CD4-positive, CD25-positive, alpha-beta regulatory T cell (primary cell): ENCODE measurements around the gene MAP1B. TPM values are rescaled to one million over a fixed set of nuclear protein-coding genes. Genes with fewer than 3 reads are reported as not detected.

ENCODE experiments used
- ATAC-seq, 2 donors: fragments of 150-1000 bp; cut with Tn5 transposase; one replicate each; pipeline ENCODE4 v1.10.0; 2021; ENCODE audit warnings: low read depth in 2 of 2, moderate number of reproducible peaks in 2 of 2, moderate library complexity in 1 of 2
- DNase-seq, 3 donors: peaks; one replicate each; pipeline versions ENCODE4 v3.0.0 to v3.0.0-alpha.2; 2012 to 2022; ENCODE audit warnings: mixed read lengths in 1 of 3
- H3K27ac ChIP-seq: one replicate; pipeline ENCODE4 v1.7.0; 2013; ENCODE audit warnings: mild to moderate bottlenecking, low read length; ENCODE audit not compliant: insufficient read depth, poor library complexity, severe bottlenecking
- H3K27me3 ChIP-seq: one replicate; pipeline ENCODE4 v1.7.0; 2013; ENCODE audit warnings: low read length; ENCODE audit not compliant: control insufficient read depth, insufficient read depth
- H3K36me3 ChIP-seq: one replicate; pipeline ENCODE4 v1.7.0; 2013; ENCODE audit warnings: mild to moderate bottlenecking, low read length, moderate library complexity; ENCODE audit not compliant: control insufficient read depth, insufficient read depth
- H3K4me1 ChIP-seq: 2 replicates; pipeline ENCODE4 v1.7.0; 2013; ENCODE audit warnings: mild to moderate bottlenecking, low read length; ENCODE audit not compliant: insufficient read depth, control insufficient read depth, poor library complexity, severe bottlenecking
- H3K4me3 ChIP-seq: one replicate; pipeline ENCODE4 v1.7.0; 2013; ENCODE audit warnings: low read depth, mild to moderate bottlenecking, low read length, moderate library complexity
- H3K9me3 ChIP-seq, 2 experiments: 1 replicate in 1 of 2; 2 replicates in 1 of 2; pipeline ENCODE4 v1.7.0; 2013; ENCODE audit warnings: low read length in 2 of 2, mild to moderate bottlenecking in 1 of 2, moderate library complexity in 1 of 2; ENCODE audit not compliant: control insufficient read depth in 2 of 2
- H3K27ac Mint-ChIP-seq, 3 donors: one replicate each; pipeline ENCODE4 v1.8.0; 2020 to 2022; ENCODE audit warnings: mild to moderate bottlenecking in 3 of 3, mixed read lengths in 3 of 3, moderate library complexity in 2 of 3
- H3K27me3 Mint-ChIP-seq: one replicate; pipeline ENCODE4 v1.8.0; 2022; ENCODE audit warnings: mild to moderate bottlenecking, mixed read lengths
- H3K36me3 Mint-ChIP-seq: one replicate; pipeline ENCODE4 v1.8.0; 2020; ENCODE audit warnings: mixed read lengths
- H3K4me1 Mint-ChIP-seq, 4 donors: one replicate each; pipeline ENCODE4 v1.8.0; 2020 to 2022; ENCODE audit warnings: mixed read lengths in 4 of 4, mild to moderate bottlenecking in 1 of 4
- H3K4me3 Mint-ChIP-seq, 4 donors: one replicate each; pipeline ENCODE4 v1.8.0; 2020 to 2022; ENCODE audit warnings: mild to moderate bottlenecking in 4 of 4, mixed read lengths in 4 of 4, moderate library complexity in 3 of 4
- H3K9me3 Mint-ChIP-seq, 7 donors: one replicate each; pipeline ENCODE4 v1.8.0; 2020 to 2022; ENCODE audit warnings: mixed read lengths in 7 of 7, mild to moderate bottlenecking in 3 of 7, moderate library complexity in 2 of 7
- polyA plus RNA-seq, 4 donors: library from polyadenylated mRNA; unstranded; fragments of 300-500 nt; fragmentation: Illumina TruSeq; gene quantifications; one replicate each; pipeline ENCODE4 v1.2.3, GENCODE V29; 2021
- total RNA-seq: library from RNA; stranded (reverse); gene quantifications from one replicate; pipeline ENCODE4 v1.2.3, GENCODE V29; 2022

Gene MAP1B
- total and polyA plus RNA-seq, 5 donors from 2014 or later = 0.12 to 0.23 (median 0.14) TPM

GRCh38 chr5:72125271-72125940, 18.1 kb downstream of the MAP1B start:
- no peaks in the 10 kb centered on the region for H3K36me3 ChIP-seq
- Mint-ChIP-seq H3K4me1 (no peaks in the 10 kb centered on the region), H3K4me3 (no peak overlapping the region), H3K27me3 (peaks cover 43% of the 10 kb centered on the region), H3K27ac (no peak overlapping the region), H3K9me3 (no peaks in the 10 kb centered on the region), H3K36me3 (no peaks in the 10 kb centered on the region)
- H3K9me3 ChIP-seq = no peaks in the 10 kb centered on the region
- H3K4me1 ChIP-seq = no peaks in the 10 kb centered on the region
- ATAC-seq = no peak
- H3K4me3 ChIP-seq = no peak overlapping the region
- no peak overlapping the region for H3K27ac ChIP-seq
- peaks cover 18% of the 10 kb centered on the region for H3K27me3 ChIP-seq
- DNase-seq = no peak

GRCh38 chr5:72125941-72126620, 18.8 kb downstream of the MAP1B start:
- no peak overlapping the region for H3K27ac Mint-ChIP-seq
- H3K9me3 Mint-ChIP-seq = no peaks in the 10 kb centered on the region
- Histone ChIP-seq H3K27ac (no peak overlapping the region), H3K9me3 (no peaks in the 10 kb centered on the region), H3K36me3 (no peaks in the 10 kb centered on the region), H3K4me3 (no peak overlapping the region), H3K27me3 (peaks cover 18% of the 10 kb centered on the region), H3K4me1 (no peaks in the 10 kb centered on the region)
- H3K27me3 Mint-ChIP-seq = peaks cover 36% of the 10 kb centered on the region
- DNase-seq = no peak
- no peak overlapping the region for H3K4me3 Mint-ChIP-seq
- H3K4me1 Mint-ChIP-seq = no peaks in the 10 kb centered on the region
- H3K36me3 Mint-ChIP-seq = no peaks in the 10 kb centered on the region
- ATAC-seq = no peak

DNA sequence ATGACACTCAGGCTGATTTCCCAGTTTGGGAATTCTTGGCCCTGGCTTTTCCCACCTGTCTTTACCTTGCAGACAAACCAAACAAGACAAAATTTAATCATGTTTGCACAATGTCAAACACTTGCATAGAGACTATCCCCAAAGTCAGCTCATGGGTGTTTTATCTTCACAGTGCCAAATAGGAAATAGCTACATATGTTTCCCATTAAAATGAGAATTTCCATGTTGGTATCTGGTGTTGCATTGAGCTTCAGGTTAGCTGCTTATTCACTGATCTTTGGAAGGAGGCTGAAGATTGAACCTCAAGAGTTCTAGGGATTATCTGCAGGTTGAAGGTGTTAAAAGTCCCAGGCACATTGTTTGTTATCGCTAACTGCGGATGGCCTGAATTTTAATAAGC, 19.5 kb downstream of the MAP1B start:
- no peak overlapping the region for H3K27ac Mint-ChIP-seq
- no peak overlapping the region for H3K4me3 Mint-ChIP-seq
- H3K27me3 ChIP-seq = peaks cover 17% of the 10 kb centered on the region
- H3K4me1 Mint-ChIP-seq = no peaks in the 10 kb centered on the region
- H3K27me3 Mint-ChIP-seq = peaks cover 33% of the 10 kb centered on the region
- no peak overlapping the region for H3K27ac ChIP-seq
- no peaks in the 10 kb centered on the region for H3K36me3 Mint-ChIP-seq
- no peak for DNase-seq
- H3K4me3 ChIP-seq = no peak overlapping the region
- no peaks in the 10 kb centered on the region for H3K9me3 ChIP-seq
- no peaks in the 10 kb centered on the region for H3K4me1 ChIP-seq
- no peak for ATAC-seq
- no peaks in the 10 kb centered on the region for H3K36me3 ChIP-seq
- no peaks in the 10 kb centered on the region for H3K9me3 Mint-ChIP-seq

DNA sequence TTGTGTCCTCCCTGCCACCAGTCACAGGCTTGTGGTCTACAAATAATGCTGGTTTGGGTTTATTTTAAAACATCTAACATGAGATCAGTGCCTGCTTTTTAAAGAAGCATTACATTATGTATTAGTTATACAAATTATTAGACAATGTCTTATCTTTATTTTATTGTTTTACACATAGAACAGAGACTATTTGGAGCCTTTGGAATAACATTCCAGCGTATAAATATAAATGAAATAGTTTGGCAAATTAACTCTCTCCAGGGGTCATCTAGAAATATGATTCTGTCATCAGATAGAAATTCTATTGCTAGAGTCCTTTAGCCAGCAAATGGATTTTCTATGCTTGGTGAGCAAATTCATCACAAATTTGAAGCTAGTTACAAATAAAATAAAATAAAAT, 22.4 kb downstream of the MAP1B start:
- Histone ChIP-seq H3K4me1 (no peaks in the 10 kb centered on the region), H3K4me3 (no peak overlapping the region), H3K36me3 (no peaks in the 10 kb centered on the region), H3K9me3 (no peaks in the 10 kb centered on the region), H3K27ac (no peak overlapping the region), H3K27me3 (peaks cover 23% of the 10 kb centered on the region)
- H3K4me3 Mint-ChIP-seq = no peak overlapping the region
- no peak overlapping the region for H3K27ac Mint-ChIP-seq
- ATAC-seq (no peak), DNase-seq (no peak)
- H3K27me3 Mint-ChIP-seq = peaks cover 18% of the 10 kb centered on the region
- H3K36me3 Mint-ChIP-seq = no peaks in the 10 kb centered on the region
- no peaks in the 10 kb centered on the region for H3K4me1 Mint-ChIP-seq
- no peaks in the 10 kb centered on the region for H3K9me3 Mint-ChIP-seq

- Histone ChIP-seq H3K4me1 (no peaks in the 10 kb centered on the region), H3K36me3 (no peaks in the 10 kb centered on the region), H3K9me3 (no peaks in the 10 kb centered on the region), H3K27ac (no peak overlapping the region), H3K4me3 (no peak overlapping the region), H3K27me3 (peaks cover 26% of the 10 kb centered on the region)
- Mint-ChIP-seq H3K4me1 (no peaks in the 10 kb centered on the region), H3K27ac (no peak overlapping the region), H3K27me3 (peaks cover 15% of the 10 kb centered on the region), H3K9me3 (no peaks in the 10 kb centered on the region), H3K4me3 (no peak overlapping the region), H3K36me3 (no peaks in the 10 kb centered on the region)
- DNase-seq (no peak), ATAC-seq (no peak)
These were observed 23.1 kb downstream of the MAP1B start for GRCh38 chr5:72130351-72130761.

DNA sequence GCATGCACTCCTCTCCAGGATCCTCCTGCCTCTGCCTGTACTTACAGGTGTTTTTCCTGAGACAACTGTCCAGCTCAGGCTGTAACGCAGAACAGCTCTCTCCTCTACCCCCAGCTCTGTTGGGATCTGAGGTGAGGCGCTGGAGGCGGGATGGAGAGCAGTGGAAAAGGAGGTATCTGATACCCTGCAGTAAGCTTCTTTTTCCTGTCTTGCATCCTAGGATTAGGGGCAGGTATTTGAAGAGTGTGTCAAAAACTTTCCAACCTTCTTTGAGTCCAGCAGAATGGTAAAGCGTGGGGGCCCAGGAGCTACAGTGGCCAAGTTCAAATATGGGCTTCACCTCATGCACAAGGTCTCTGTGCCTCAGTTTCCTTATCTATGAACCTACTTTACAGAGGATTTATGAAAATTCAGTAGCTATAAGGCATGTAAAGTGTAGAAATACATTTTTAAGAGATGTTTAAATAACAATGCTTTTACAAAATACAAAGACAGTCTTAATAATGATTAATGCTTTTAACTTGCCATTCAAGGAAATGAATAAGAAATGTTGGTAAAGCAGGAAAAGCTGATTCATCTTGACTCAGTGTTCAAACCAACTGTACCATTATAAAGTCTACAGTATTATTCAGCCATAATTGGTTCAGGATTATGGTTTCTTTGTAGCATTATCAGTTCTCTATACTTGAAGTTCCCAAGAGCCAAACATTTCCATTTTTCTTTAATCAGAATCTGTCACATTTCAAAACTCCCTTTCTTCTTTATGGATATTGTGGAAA, 26.1 kb downstream of the MAP1B start:
- Histone ChIP-seq H3K9me3 (no peaks in the 10 kb centered on the region), H3K4me1 (no peaks in the 10 kb centered on the region), H3K27me3 (peaks cover 16% of the 10 kb centered on the region), H3K36me3 (no peaks in the 10 kb centered on the region), H3K27ac (no peak overlapping the region), H3K4me3 (no peak overlapping the region)
- Mint-ChIP-seq H3K4me1 (peaks cover 0 to 3% (median 0%) of the 10 kb centered on the region in 4 donors), H3K9me3 (no peaks in the 10 kb centered on the region), H3K27me3 (peaks cover 16% of the 10 kb centered on the region), H3K36me3 (no peaks in the 10 kb centered on the region), H3K4me3 (no peak overlapping the region), H3K27ac (no peak overlapping the region)
- no peak for DNase-seq
- ATAC-seq = no peak

DNA sequence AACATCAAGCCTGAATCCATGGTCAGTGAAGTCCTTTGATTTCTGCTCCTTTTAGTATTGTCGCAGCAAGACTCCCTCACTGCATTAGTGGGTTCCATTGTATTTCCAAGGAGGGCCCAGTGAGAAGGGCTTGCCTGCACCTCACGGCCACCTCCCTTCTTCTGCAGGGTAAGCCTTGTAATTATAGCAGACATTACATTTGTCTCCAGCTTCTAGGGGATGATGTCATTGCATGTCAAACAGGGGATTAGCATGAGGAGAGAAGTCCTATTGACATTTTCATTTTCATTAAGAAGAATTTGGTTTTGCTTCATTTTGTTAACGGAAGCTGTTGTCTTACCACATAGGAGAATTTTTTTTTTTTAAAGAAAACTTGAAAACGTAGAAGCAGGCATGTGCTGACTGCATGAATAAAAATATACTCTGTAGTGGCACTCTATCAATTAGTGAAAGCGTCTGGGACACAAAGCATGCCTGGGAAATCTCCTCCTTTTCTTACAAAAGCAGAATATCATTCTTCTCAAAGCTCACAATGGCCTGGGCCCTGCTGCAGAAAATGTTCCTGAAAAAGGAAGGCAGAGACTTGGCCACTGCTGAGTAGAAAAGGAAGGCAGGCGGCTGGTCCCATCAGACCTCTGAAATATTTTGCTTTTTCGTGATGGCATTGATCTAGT, 27.1 kb downstream of the MAP1B start:
- DNase-seq (no peak), ATAC-seq (no peak)
- Mint-ChIP-seq H3K27me3 (peaks cover 21% of the 10 kb centered on the region), H3K4me3 (no peak overlapping the region), H3K4me1 (peaks cover 0 to 6% (median 0%) of the 10 kb centered on the region in 4 donors), H3K27ac (no peak overlapping the region), H3K36me3 (no peaks in the 10 kb centered on the region), H3K9me3 (no peaks in the 10 kb centered on the region)
- Histone ChIP-seq H3K27me3 (peaks cover 15% of the 10 kb centered on the region), H3K27ac (no peak overlapping the region), H3K4me1 (no peaks in the 10 kb centered on the region), H3K9me3 (no peaks in the 10 kb centered on the region), H3K36me3 (no peaks in the 10 kb centered on the region), H3K4me3 (no peak overlapping the region)
